NCI-H187 treated with DMSO at 0.1 percent for 48 hours (cell line): ENCODE results near the gene CDC42SE2.

Source experiments
- DNase-seq: peaks from one replicate; lab custom pipeline; 2025; lab: John Stamatoyannopoulos, UW

The CDC42SE2 gene

DNA sequence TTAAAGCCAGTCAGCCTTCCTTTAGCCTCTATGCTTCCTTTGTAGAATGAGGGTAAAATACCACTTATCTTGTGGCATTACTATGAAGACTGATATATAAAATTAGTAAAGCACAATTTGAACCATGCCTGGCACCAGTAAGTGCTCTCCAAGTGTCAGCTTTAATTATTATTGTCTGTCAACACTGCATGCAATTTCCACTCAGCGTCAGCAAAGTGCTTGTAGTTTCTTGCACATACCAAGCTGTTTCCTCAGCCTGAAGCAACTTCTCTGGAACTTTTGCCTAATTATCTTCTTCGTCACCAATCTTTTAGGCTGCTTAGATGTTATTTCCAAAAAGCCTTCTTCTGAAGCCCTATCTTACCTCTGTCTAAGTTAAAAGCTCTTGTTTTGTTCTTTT is 177.3 kb downstream of the CDC42SE2 start:
- DNase-seq: no peak
